GM12872 (cell line): ENCODE results near the gene BAK1.

ENCODE experiments used
- TF ChIP-seq, protein P1 (sequence below): IDR thresholded peaks from 3 replicates; pipeline ENCODE4 v1.5.1; 2011; ENCODE audit warnings: low read depth, mild to moderate bottlenecking, low read length, moderate library complexity; ENCODE audit not compliant: insufficient read depth

BAK1 gene

DNA sequence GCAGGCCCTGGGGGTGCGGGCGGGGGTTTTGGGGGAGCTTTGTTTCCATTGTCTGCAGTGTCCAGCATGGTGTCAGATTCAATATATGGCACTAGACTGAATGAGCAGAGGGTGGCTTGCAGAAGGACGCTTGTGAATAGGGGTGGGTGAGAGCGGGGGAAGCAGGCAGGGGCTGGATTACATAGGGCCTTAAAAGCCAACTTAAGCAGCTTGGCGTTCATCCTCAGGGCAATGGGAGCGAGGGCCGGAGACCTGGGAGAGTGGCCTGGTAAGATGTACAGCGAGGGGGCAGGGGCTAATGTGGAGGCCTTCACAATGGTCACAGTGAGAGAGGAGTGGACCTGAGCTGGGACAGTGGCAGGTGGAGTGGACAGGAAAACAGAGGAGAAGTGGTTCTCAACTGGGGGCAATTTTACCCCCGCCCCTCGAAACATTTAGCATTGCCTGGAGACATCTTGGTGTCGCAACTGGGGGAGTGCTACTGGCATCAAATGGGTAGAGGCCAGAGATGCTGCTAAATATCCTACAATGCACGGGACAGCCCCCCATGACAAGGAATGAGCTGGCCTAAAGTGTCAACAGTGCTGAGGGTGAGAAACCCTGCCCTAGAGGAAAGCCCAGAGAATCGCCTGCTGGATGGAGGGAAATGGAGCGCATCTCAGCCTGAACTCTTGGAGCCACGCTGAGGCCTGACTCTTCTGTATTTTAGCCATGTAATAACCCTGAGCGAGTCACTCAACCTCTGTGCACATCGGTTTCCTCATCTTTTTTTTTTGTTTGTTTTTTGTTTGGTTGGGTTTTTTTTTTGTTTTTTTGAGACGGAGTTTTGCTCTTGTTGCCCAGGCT lies 15.1 kb upstream of the BAK1 start:
- TF ChIP-seq, protein P1, sequence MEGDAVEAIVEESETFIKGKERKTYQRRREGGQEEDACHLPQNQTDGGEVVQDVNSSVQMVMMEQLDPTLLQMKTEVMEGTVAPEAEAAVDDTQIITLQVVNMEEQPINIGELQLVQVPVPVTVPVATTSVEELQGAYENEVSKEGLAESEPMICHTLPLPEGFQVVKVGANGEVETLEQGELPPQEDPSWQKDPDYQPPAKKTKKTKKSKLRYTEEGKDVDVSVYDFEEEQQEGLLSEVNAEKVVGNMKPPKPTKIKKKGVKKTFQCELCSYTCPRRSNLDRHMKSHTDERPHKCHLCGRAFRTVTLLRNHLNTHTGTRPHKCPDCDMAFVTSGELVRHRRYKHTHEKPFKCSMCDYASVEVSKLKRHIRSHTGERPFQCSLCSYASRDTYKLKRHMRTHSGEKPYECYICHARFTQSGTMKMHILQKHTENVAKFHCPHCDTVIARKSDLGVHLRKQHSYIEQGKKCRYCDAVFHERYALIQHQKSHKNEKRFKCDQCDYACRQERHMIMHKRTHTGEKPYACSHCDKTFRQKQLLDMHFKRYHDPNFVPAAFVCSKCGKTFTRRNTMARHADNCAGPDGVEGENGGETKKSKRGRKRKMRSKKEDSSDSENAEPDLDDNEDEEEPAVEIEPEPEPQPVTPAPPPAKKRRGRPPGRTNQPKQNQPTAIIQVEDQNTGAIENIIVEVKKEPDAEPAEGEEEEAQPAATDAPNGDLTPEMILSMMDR: no peak

GRCh38 chr6:33593414-33593727 lies 13.3 kb upstream of the BAK1 start:
- TF ChIP-seq, protein P1: no peak

GRCh38 chr6:33592595-33593413 lies 12.7 kb upstream of the BAK1 start:
- TF ChIP-seq, protein P1: no peak

DNA sequence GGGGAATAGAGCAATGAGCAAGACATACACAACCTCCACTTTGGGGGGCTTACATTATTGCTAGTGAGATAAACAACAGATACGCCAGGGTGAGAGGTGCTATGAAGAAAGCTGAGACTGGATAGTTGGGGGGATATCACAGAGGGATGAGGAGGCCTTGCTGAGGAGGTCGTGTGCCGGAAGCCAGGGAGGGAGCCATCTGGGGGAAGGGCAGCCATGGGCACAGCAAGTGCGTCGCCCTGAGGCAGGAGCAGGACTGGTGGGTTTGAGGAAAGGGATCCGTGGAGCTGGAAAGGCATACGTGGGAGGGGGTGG lies 12.2 kb upstream of the BAK1 start:
- TF ChIP-seq, protein P1: no peak

- TF ChIP-seq, protein P1: no peak
Measured at GRCh38 chr6:33591424-33592032, 11.5 kb upstream of the BAK1 start.

- TF ChIP-seq, protein P1: no peak
Measured at GRCh38 chr6:33590531-33591198, 10.6 kb upstream of the BAK1 start.
